ENCODE data around the gene CAP2.

CAP2 gene

GRCh38 chr6:17485946-17486345 is 92.6 kb downstream of the CAP2 start:
- peaks cover 9% of the 10 kb centered on the region for H3K27me3 ChIP-seq
- H3K36me3 ChIP-seq = no peaks in the 10 kb centered on the region
- H3K4me3 ChIP-seq (ENCODE audit: low read depth in 1 of 2, low read length in 1 of 2) = no peak overlapping the region
- H3K4me1 ChIP-seq (ENCODE audit: control insufficient read depth in 1 of 2, insufficient read depth in 1 of 2, low read depth in 1 of 2, low read length in 1 of 2) = no peaks in the 10 kb centered on the region
- H3K27ac ChIP-seq = no peak overlapping the region
- TF ChIP-seq, protein P1, sequence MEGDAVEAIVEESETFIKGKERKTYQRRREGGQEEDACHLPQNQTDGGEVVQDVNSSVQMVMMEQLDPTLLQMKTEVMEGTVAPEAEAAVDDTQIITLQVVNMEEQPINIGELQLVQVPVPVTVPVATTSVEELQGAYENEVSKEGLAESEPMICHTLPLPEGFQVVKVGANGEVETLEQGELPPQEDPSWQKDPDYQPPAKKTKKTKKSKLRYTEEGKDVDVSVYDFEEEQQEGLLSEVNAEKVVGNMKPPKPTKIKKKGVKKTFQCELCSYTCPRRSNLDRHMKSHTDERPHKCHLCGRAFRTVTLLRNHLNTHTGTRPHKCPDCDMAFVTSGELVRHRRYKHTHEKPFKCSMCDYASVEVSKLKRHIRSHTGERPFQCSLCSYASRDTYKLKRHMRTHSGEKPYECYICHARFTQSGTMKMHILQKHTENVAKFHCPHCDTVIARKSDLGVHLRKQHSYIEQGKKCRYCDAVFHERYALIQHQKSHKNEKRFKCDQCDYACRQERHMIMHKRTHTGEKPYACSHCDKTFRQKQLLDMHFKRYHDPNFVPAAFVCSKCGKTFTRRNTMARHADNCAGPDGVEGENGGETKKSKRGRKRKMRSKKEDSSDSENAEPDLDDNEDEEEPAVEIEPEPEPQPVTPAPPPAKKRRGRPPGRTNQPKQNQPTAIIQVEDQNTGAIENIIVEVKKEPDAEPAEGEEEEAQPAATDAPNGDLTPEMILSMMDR (IDR thresholded peaks at IDR 0.05) = no peak
- no peaks in the 10 kb centered on the region for H3K9me3 ChIP-seq

DNA sequence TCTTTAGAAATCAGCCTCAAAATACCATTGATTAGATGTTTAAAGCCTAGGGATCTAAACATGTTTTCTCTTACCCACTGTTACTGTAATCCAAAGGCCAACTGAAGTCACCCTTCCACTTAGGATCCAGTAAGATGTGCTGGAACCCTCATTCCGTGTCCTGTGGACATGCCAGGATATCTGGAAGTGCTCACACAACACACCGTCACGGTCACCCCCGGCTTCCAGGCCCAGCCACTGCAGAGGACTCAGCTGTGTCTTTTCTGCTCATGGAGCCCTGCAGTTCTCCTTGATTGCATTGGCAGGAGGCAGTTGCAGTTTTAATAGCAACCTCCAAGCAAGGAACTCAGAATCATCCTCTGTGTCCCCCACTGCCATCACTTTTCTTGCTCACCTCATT is 93.3 kb downstream of the CAP2 start:
- no peak overlapping the region for H3K4me3 ChIP-seq (ENCODE audit: low read depth in 1 of 2, low read length in 1 of 2)
- TF ChIP-seq, protein P1 (IDR thresholded peaks at IDR 0.05) = no peak

GRCh38 chr6:17490724-17491123 is 97.3 kb downstream of the CAP2 start:
- Histone ChIP-seq H3K9me3 (no peaks in the 10 kb centered on the region), H3K36me3 (no peaks in the 10 kb centered on the region), H3K4me3 (ENCODE audit: low read depth in 1 of 2, low read length in 1 of 2) (no peak overlapping the region), H3K27ac (no peak overlapping the region), H3K27me3 (peaks cover 34% of the 10 kb centered on the region), H3K4me1 (ENCODE audit: control insufficient read depth in 1 of 2, insufficient read depth in 1 of 2, low read depth in 1 of 2, low read length in 1 of 2) (no peaks in the 10 kb centered on the region)
- TF ChIP-seq, protein P1 (IDR thresholded peaks at IDR 0.05) = no peak

More for the DNA sequence above, 93.3 kb downstream of the CAP2 start:
- Histone ChIP-seq H3K27ac (no peak overlapping the region), H3K4me1 (ENCODE audit: control insufficient read depth in 1 of 2, insufficient read depth in 1 of 2, low read depth in 1 of 2, low read length in 1 of 2) (no peaks in the 10 kb centered on the region), H3K27me3 (peaks cover 16% of the 10 kb centered on the region), H3K9me3 (no peaks in the 10 kb centered on the region), H3K36me3 (no peaks in the 10 kb centered on the region)

GRCh38 chr6:17491416-17492142 is 98.2 kb downstream of the CAP2 start:
- no peaks in the 10 kb centered on the region for H3K4me1 ChIP-seq (ENCODE audit: control insufficient read depth in 1 of 2, insufficient read depth in 1 of 2, low read depth in 1 of 2, low read length in 1 of 2)
- peaks cover 34% of the 10 kb centered on the region for H3K27me3 ChIP-seq
- no peaks in the 10 kb centered on the region for H3K36me3 ChIP-seq
- no peak overlapping the region for H3K4me3 ChIP-seq (ENCODE audit: low read depth in 1 of 2, low read length in 1 of 2)
- H3K27ac ChIP-seq = no peak overlapping the region
- H3K9me3 ChIP-seq = no peaks in the 10 kb centered on the region
- TF ChIP-seq, protein P1 (IDR thresholded peaks at IDR 0.05) = no peak

- Histone ChIP-seq H3K4me1 (ENCODE audit: control insufficient read depth in 1 of 2, insufficient read depth in 1 of 2, low read depth in 1 of 2, low read length in 1 of 2) (no peaks in the 10 kb centered on the region), H3K27me3 (peaks cover 34% of the 10 kb centered on the region), H3K9me3 (no peaks in the 10 kb centered on the region), H3K27ac (no peak overlapping the region), H3K36me3 (no peaks in the 10 kb centered on the region), H3K4me3 (ENCODE audit: low read depth in 1 of 2, low read length in 1 of 2) (no peak overlapping the region)
- TF ChIP-seq, protein P1 (IDR thresholded peaks at IDR 0.05) = no peak
These were observed 99.0 kb downstream of the CAP2 start for GRCh38 chr6:17492350-17492749.

All from neutrophil (primary cell).